BE2C (cell line): ENCODE results near the gene LLGL2.

Experiments
- DNase-seq: peaks from one replicate; pipeline ENCODE4 v3.0.0-alpha.2; 2020
- H3K27me3 ChIP-seq: fragments of 250-450 bp; sonication (Bioruptor Pico); 2 replicates; pipeline ENCODE4 v1.5.1; 2020; ENCODE audit warnings: mild to moderate bottlenecking
- H3K36me3 ChIP-seq: fragments of 250-450 bp; sonication (Bioruptor Pico); 2 replicates; pipeline ENCODE4 v1.5.1; 2020; ENCODE audit warnings: mild to moderate bottlenecking
- H3K4me1 ChIP-seq: fragments of 250-450 bp; sonication (Bioruptor Pico); 2 replicates; pipeline ENCODE4 v1.5.1; 2020
- H3K4me3 ChIP-seq: 2 replicates; pipeline ENCODE4 v1.5.1; 2011; ENCODE audit warnings: low read depth, low read length
- H3K9me3 ChIP-seq: fragments of 250-450 bp; sonication (Bioruptor Pico); 2 replicates; pipeline ENCODE4 v1.5.1; 2020
- TF ChIP-seq, protein P1 (sequence below): IDR thresholded peaks from 2 replicates; pipeline ENCODE4 v1.5.1; 2012; ENCODE audit warnings: mild to moderate bottlenecking, low read depth, low read length

LLGL2 gene

GRCh38 chr17:75507733-75508719 lies 17.5 kb upstream of the LLGL2 start:
- TF ChIP-seq, protein P1, sequence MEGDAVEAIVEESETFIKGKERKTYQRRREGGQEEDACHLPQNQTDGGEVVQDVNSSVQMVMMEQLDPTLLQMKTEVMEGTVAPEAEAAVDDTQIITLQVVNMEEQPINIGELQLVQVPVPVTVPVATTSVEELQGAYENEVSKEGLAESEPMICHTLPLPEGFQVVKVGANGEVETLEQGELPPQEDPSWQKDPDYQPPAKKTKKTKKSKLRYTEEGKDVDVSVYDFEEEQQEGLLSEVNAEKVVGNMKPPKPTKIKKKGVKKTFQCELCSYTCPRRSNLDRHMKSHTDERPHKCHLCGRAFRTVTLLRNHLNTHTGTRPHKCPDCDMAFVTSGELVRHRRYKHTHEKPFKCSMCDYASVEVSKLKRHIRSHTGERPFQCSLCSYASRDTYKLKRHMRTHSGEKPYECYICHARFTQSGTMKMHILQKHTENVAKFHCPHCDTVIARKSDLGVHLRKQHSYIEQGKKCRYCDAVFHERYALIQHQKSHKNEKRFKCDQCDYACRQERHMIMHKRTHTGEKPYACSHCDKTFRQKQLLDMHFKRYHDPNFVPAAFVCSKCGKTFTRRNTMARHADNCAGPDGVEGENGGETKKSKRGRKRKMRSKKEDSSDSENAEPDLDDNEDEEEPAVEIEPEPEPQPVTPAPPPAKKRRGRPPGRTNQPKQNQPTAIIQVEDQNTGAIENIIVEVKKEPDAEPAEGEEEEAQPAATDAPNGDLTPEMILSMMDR: no peak
- no peaks in the 10 kb centered on the region for H3K4me1 ChIP-seq
- DNase-seq: no peak
- no peaks in the 10 kb centered on the region for H3K9me3 ChIP-seq
- H3K27me3 ChIP-seq: no peaks in the 10 kb centered on the region
- H3K4me3 ChIP-seq: no peak overlapping the region
- peaks cover 15% of the 10 kb centered on the region for H3K36me3 ChIP-seq

GRCh38 chr17:75508931-75509361 lies 16.6 kb upstream of the LLGL2 start:
- no peaks in the 10 kb centered on the region for H3K4me1 ChIP-seq
- H3K4me3 ChIP-seq: no peak overlapping the region
- no peaks in the 10 kb centered on the region for H3K9me3 ChIP-seq
- no peak for DNase-seq
- peaks cover 14% of the 10 kb centered on the region; the same call in 1 of the 2 replicates for H3K36me3 ChIP-seq
- H3K27me3 ChIP-seq: no peaks in the 10 kb centered on the region
- TF ChIP-seq, protein P1: no peak

GRCh38 chr17:75509528-75510258 lies 15.8 kb upstream of the LLGL2 start:
- Histone ChIP-seq H3K36me3 (peaks cover 10% of the 10 kb centered on the region; the same call in 1 of the 2 replicates), H3K9me3 (no peaks in the 10 kb centered on the region), H3K4me1 (no peaks in the 10 kb centered on the region), H3K4me3 (no peak overlapping the region), H3K27me3 (no peaks in the 10 kb centered on the region)
- DNase-seq: no peak
- TF ChIP-seq, protein P1: no peak

GRCh38 chr17:75511270-75511609 lies 14.3 kb upstream of the LLGL2 start:
- Histone ChIP-seq H3K36me3 (no peaks in the 10 kb centered on the region), H3K4me3 (no peak overlapping the region)
- TF ChIP-seq, protein P1: no peak

DNA sequence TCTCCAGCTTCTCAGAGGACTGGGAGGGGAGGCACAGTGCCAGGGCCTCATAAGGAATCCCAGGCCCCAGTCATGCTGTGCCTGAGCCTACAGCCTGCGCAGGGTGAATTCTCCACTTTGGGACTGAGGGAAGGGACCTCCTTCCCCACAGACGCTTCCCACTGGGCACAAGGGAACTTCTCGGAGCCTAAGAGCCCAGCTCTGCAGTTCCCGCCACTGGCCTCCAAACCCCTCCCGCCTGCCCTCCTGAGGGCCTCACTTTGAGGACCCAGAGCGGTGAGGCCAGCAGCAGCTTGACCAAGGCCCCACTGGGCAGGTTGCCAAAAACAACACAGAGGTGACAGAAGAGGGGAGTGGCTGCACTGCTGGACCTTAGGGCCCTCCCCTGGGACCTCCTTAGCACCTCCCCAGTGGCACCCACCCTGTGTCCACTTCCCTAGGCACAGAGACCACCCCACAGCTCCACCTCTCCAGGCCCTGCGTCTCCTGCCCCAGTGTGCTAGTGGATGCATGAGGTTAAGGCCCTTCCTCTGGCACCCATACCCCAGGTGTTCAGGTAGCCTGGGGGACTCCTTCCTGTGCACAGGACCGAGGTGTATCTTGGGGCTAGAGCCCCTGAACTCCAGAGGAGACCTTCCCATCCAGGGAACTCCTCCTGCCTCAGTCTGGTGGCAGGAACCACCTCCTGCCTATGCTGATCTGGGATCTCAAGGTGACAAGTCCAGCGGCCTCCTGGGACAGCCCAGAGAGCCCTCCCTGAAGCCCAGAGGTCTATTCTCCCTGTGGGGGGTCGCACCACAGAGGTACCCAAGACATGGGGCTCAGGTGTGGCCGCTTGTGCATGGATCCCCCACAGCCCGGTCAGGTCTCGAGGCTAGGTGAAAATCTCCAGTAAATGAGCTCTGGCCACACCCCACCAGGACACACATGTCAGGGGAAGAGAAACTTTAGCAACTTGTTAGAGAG lies 13.6 kb upstream of the LLGL2 start:
- TF ChIP-seq, protein P1: no peak
- no peak for DNase-seq
- Histone ChIP-seq H3K4me3 (no peak overlapping the region), H3K9me3 (no peaks in the 10 kb centered on the region), H3K4me1 (no peaks in the 10 kb centered on the region), H3K27me3 (no peaks in the 10 kb centered on the region), H3K36me3 (no peaks in the 10 kb centered on the region)

More at GRCh38 chr17:75511270-75511609, 14.3 kb upstream of the LLGL2 start:
- H3K4me1 ChIP-seq: no peaks in the 10 kb centered on the region
- H3K27me3 ChIP-seq: no peaks in the 10 kb centered on the region
- DNase-seq: no peak
- no peaks in the 10 kb centered on the region for H3K9me3 ChIP-seq
